ENCODE results near the gene ATG10. TPM values are rescaled to one million over a fixed set of nuclear protein-coding genes. Genes with fewer than 3 reads are reported as not detected.
"Not testable (repeated sequence)": the region's sequence is repeated elsewhere in the genome, so short reads cannot be mapped to it uniquely, and the experiment has no call there.

ATG10 gene
- total RNA-seq, 1 experiment from 2014 or later: 10.0 TPM

- CTCF ChIA-PET: no interaction called here
- Mint-ChIP-seq H3K9me3 (ENCODE audit: low read depth, unreplicated experiment) (peaks cover 6% of the 10 kb centered on the region), H3K36me3 (ENCODE audit: insufficient read depth, unreplicated experiment) (no peaks in the 10 kb centered on the region), H3K27ac (ENCODE audit: unreplicated experiment) (no peak overlapping the region), H3K27me3 (ENCODE audit: unreplicated experiment) (no peaks in the 10 kb centered on the region), H3K4me1 (ENCODE audit: low read depth, unreplicated experiment) (no peaks in the 10 kb centered on the region), H3K4me3 (ENCODE audit: low read depth, unreplicated experiment) (no peak overlapping the region)
- BruUV-seq (replicated peaks): no TSS peak
- no peak for DNase-seq
- TF ChIP-seq, protein P1, sequence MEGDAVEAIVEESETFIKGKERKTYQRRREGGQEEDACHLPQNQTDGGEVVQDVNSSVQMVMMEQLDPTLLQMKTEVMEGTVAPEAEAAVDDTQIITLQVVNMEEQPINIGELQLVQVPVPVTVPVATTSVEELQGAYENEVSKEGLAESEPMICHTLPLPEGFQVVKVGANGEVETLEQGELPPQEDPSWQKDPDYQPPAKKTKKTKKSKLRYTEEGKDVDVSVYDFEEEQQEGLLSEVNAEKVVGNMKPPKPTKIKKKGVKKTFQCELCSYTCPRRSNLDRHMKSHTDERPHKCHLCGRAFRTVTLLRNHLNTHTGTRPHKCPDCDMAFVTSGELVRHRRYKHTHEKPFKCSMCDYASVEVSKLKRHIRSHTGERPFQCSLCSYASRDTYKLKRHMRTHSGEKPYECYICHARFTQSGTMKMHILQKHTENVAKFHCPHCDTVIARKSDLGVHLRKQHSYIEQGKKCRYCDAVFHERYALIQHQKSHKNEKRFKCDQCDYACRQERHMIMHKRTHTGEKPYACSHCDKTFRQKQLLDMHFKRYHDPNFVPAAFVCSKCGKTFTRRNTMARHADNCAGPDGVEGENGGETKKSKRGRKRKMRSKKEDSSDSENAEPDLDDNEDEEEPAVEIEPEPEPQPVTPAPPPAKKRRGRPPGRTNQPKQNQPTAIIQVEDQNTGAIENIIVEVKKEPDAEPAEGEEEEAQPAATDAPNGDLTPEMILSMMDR (IDR thresholded peaks at IDR 0.05; ENCODE audit: unreplicated experiment): no peak
- intact Hi-C loops (cut with micrococcal nuclease; ENCODE audit: unreplicated experiment): no loop called here
Observed at GRCh38 chr5:82119889-82120288, 148.1 kb downstream of the ATG10 start.

DNA sequence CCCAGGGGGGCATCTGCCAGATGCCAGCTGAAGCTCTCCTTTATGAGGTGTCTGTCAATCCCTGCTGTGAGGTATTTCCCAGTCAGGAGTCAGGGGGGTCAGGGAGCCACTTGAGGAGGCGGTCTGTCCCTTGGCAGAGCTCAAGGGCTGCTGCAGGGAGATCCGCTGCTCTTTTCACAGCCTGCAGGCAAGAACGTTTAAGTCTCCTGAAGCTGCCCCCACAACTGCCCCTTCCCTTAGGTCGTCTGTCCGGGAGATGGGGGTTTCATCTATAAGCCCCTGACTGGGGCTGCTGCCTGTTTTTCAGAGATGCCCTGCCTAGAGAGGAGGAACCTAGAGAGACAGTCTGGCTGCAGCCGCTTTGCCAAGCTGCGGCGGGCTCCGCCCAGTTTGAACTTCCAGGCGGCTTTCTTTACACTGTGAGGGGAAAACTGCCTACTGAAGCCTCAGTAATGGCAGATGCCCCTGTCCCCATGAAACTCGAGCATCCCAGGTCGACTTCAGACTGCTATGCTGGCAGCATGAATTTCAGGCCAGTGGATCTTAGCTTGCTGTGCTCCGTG, 158.0 kb downstream of the ATG10 start:
- H3K9me3 Mint-ChIP-seq (ENCODE audit: low read depth, unreplicated experiment): peaks cover 4% of the 10 kb centered on the region
- no peak overlapping the region for H3K27ac Mint-ChIP-seq (ENCODE audit: unreplicated experiment)
- no TSS peak for BruUV-seq (replicated peaks)
- CTCF ChIA-PET: no interaction called here
- no peaks in the 10 kb centered on the region for H3K36me3 Mint-ChIP-seq (ENCODE audit: insufficient read depth, unreplicated experiment)
- H3K27me3 Mint-ChIP-seq (ENCODE audit: unreplicated experiment): no peaks in the 10 kb centered on the region
- no peaks in the 10 kb centered on the region for H3K4me1 Mint-ChIP-seq (ENCODE audit: low read depth, unreplicated experiment)
- TF ChIP-seq, protein P1 (IDR thresholded peaks at IDR 0.05; ENCODE audit: unreplicated experiment): no peak
- intact Hi-C loops (cut with micrococcal nuclease; ENCODE audit: unreplicated experiment): no loop called here
- H3K4me3 Mint-ChIP-seq (ENCODE audit: low read depth, unreplicated experiment): no peak overlapping the region
- DNase-seq: no peak

DNA sequence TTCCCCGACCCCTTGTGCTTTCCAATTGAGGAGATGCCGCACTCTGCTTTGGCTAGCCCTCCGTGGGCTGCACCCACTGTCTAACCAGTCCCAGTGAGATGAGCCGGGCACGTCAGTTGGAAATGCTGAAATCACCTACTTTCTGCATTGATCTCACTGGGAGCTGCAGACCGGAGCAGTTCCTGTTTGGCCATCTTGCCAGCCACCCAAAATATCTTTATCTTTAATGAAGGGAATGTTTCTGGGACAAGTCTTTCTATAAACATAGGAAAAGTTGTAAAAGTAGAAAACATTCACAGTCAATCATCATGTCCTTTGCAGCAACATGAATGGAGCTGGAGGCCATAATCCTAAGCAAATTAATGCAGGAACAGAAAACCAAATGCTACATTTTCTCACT, 158.8 kb downstream of the ATG10 start:
- Mint-ChIP-seq H3K9me3 (ENCODE audit: low read depth, unreplicated experiment) (peaks cover 8% of the 10 kb centered on the region), H3K27me3 (ENCODE audit: unreplicated experiment) (no peaks in the 10 kb centered on the region), H3K4me1 (ENCODE audit: low read depth, unreplicated experiment) (no peaks in the 10 kb centered on the region), H3K4me3 (ENCODE audit: low read depth, unreplicated experiment) (no peak overlapping the region), H3K27ac (ENCODE audit: unreplicated experiment) (no peak overlapping the region), H3K36me3 (ENCODE audit: insufficient read depth, unreplicated experiment) (no peaks in the 10 kb centered on the region)
- BruUV-seq (replicated peaks): no TSS peak
- no peak for DNase-seq
- CTCF ChIA-PET: no interaction called here
- TF ChIP-seq, protein P1 (IDR thresholded peaks at IDR 0.05; ENCODE audit: unreplicated experiment): no peak
- intact Hi-C loops (cut with micrococcal nuclease; ENCODE audit: unreplicated experiment): no loop called here

- TF ChIP-seq, protein P1 (IDR thresholded peaks at IDR 0.05; ENCODE audit: unreplicated experiment): no peak
- no peaks in the 10 kb centered on the region for H3K27me3 Mint-ChIP-seq (ENCODE audit: unreplicated experiment)
- no peak overlapping the region for H3K27ac Mint-ChIP-seq (ENCODE audit: unreplicated experiment)
- DNase-seq: no peak
- H3K4me3 Mint-ChIP-seq (ENCODE audit: low read depth, unreplicated experiment): no peak overlapping the region
- H3K4me1 Mint-ChIP-seq (ENCODE audit: low read depth, unreplicated experiment): no peaks in the 10 kb centered on the region
- BruUV-seq (replicated peaks): no TSS peak
- H3K36me3 Mint-ChIP-seq (ENCODE audit: insufficient read depth, unreplicated experiment): no peaks in the 10 kb centered on the region
- intact Hi-C loops (cut with micrococcal nuclease; ENCODE audit: unreplicated experiment): no loop called here
- H3K9me3 Mint-ChIP-seq (ENCODE audit: low read depth, unreplicated experiment): peaks cover 6% of the 10 kb centered on the region
- CTCF ChIA-PET: no interaction called here
Observed at GRCh38 chr5:82137205-82137604, 165.4 kb downstream of the ATG10 start.

DNA sequence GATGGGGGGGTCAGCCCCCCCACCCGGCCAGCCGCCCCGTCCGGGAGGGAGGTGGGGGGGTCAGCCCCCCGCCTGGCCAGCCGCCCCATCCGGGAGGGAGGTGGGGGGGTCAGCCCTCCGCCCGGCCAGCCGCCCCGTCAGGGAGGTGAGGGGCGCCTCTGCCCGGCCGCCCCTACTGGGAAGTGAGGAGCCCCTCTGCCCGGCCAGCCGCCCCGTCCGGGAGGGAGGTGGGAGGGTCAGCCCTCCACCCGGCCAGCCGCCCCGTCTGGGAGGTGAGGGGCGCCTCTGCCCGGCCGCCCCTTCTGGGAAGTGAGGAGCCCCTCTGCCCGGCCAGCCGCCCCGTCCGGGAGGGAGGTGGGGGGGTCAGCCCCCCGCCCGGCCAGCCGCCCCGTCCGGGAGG, 168.0 kb downstream of the ATG10 start:
- H3K4me3 Mint-ChIP-seq (ENCODE audit: low read depth, unreplicated experiment); H3K27me3 Mint-ChIP-seq (ENCODE audit: unreplicated experiment); intact Hi-C loops (cut with micrococcal nuclease; ENCODE audit: unreplicated experiment); H3K36me3 Mint-ChIP-seq (ENCODE audit: insufficient read depth, unreplicated experiment); CTCF ChIA-PET; DNase-seq; BruUV-seq (replicated peaks); H3K9me3 Mint-ChIP-seq (ENCODE audit: low read depth, unreplicated experiment); H3K4me1 Mint-ChIP-seq (ENCODE audit: low read depth, unreplicated experiment); H3K27ac Mint-ChIP-seq (ENCODE audit: unreplicated experiment): not testable (repeated sequence)
